Left ventricle myocardium inferior (tissue), 1 donor: ENCODE data around the gene TECTB. TPM values are rescaled to one million over a fixed set of nuclear protein-coding genes. Genes with fewer than 3 reads are reported as not detected.

ENCODE experiments used
- DNase-seq: peaks from one replicate; pipeline ENCODE4 v3.0.0-alpha.2; 2020
- H3K27ac ChIP-seq: fragments of 200-600 bp; replicated peaks from 2 replicates; pipeline ENCODE4 v1.8.0; 2021
- H3K27me3 ChIP-seq: fragments of 200-600 bp; 2 replicates; pipeline ENCODE4 v1.8.0; 2021; ENCODE audit warnings: low read depth
- H3K36me3 ChIP-seq: fragments of 200-600 bp; 2 replicates; pipeline ENCODE4 v1.8.0; 2021
- H3K4me1 ChIP-seq: fragments of 200-600 bp; 2 replicates; pipeline ENCODE4 v1.8.0; 2021
- H3K4me3 ChIP-seq: fragments of 200-600 bp; 2 replicates; pipeline ENCODE4 v1.8.0; 2021; ENCODE audit warnings: mild to moderate bottlenecking, moderate library complexity
- H3K9me3 ChIP-seq: fragments of 200-600 bp; replicated peaks from 2 replicates; pipeline ENCODE4 v1.8.0; 2021
- intact Hi-C: fragments of 100-400 bp; cut with micrococcal nuclease; formaldehyde crosslinking; loops from one replicate; pipeline ENCODE4 v1.11.0; 2022
- long read RNA-seq: library from polyadenylated mRNA; unstranded; transcript quantifications from one replicate; pipeline ENCODE4 v2.0.0, GENCODE V29; 2021
- total RNA-seq: library from RNA; stranded (reverse); fragmentation: NEBNext Ultra II Directional; extraction: Animal tissue kit (Norgen Biotek cat#: 25700); gene quantifications from one replicate; pipeline ENCODE4 v1.2.1, GENCODE V29; 2021
- TF ChIP-seq, protein P1 (sequence below): fragments of 200-600 bp; IDR thresholded peaks from 2 replicates; pipeline ENCODE4 v1.8.0; 2021; ENCODE audit warnings: antibody characterized with exemption, mild to moderate bottlenecking, borderline replicate concordance
- donor health status: DM: no; HTN: yes; CAD: no; lungs with severe emphysema.

The TECTB gene
- total RNA-seq = not detected
- long read RNA-seq = 0 reads

DNA sequence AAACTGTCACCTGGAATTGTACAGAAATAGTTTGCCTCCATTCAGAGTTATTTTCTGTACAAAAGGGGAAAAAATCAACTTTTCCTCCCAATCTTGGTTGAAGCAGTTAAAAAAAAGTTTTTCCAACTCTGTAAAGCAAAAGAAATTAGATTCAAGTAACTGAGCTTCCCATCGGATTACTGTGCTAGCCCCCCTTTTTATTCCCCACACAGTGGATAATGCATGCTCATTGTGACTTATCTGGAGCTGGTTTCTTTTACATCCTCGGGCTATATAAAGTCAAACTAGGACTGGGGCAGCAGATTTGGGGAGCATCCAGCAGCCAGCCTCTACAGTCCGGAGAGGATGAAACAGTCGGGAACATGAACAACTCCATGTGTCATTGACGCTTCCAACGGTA lies at the start of gene TECTB:
TSS of gene TECTB (plus strand) at position 301 of the 400 bp plus-strand sequence. CDS start 335 bp downstream, outside the sequence.
- Histone ChIP-seq H3K36me3 (no peaks in the 10 kb centered on the region), H3K9me3 (no peaks in the 10 kb centered on the region), H3K4me3 (no peak within 1 kb of the TSS), H3K4me1 (peaks cover 14% of the 10 kb centered on the region), H3K27me3 (no peaks in the 10 kb centered on the region), H3K27ac (no peak within 1 kb of the TSS)
- TF ChIP-seq, protein P1, sequence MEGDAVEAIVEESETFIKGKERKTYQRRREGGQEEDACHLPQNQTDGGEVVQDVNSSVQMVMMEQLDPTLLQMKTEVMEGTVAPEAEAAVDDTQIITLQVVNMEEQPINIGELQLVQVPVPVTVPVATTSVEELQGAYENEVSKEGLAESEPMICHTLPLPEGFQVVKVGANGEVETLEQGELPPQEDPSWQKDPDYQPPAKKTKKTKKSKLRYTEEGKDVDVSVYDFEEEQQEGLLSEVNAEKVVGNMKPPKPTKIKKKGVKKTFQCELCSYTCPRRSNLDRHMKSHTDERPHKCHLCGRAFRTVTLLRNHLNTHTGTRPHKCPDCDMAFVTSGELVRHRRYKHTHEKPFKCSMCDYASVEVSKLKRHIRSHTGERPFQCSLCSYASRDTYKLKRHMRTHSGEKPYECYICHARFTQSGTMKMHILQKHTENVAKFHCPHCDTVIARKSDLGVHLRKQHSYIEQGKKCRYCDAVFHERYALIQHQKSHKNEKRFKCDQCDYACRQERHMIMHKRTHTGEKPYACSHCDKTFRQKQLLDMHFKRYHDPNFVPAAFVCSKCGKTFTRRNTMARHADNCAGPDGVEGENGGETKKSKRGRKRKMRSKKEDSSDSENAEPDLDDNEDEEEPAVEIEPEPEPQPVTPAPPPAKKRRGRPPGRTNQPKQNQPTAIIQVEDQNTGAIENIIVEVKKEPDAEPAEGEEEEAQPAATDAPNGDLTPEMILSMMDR = no peak
- no peak for DNase-seq
- intact Hi-C loops = no loop called here

DNA sequence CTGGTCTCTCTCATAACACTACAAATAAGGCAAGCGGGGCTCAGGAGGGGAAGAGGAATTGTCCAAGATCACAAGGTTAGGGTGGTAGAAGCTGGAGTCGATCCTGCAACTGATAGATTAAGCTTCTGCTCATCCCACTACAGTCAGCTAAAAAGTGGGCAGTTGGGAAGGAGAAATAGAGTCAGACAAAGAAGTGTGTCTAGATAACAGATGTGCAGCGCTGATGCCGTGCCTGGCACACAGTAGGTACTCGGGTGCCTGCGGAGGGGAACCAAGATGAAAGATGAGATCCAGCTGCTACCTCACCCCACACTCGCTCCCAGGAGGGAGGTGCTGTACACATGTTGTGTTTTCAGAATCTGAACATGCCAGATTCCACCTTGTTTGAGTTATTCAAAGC lies 48.1 kb upstream of the TECTB start:
- TF ChIP-seq, protein P1 = no peak
- peaks cover 2% of the 10 kb centered on the region for H3K27me3 ChIP-seq
- peaks cover 31% of the 10 kb centered on the region for H3K9me3 ChIP-seq
- no peaks in the 10 kb centered on the region for H3K36me3 ChIP-seq
- intact Hi-C loops = no loop called here
- no peak overlapping the region for H3K4me3 ChIP-seq
- no peak for DNase-seq
- no peaks in the 10 kb centered on the region for H3K4me1 ChIP-seq
- H3K27ac ChIP-seq = no peak overlapping the region

DNA sequence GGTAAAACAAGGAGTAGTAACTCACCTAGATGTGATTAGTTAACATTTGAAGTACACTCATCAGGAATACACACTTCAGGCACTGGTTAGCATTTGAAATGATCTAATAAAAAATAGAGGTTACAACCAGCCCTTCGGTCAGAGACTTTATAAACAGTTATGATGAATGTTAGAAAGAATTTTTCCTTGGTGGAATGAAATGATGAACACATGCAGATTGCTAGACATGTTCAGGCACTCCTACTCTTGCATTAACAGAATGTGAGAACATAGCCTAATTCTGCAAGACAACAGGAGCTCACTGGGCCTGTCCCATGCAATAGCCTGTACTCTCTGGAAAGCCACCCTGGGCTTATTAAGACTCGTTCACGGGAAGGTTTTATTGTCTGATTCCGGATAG lies 47.3 kb upstream of the TECTB start:
- Histone ChIP-seq H3K36me3 (no peaks in the 10 kb centered on the region), H3K4me1 (no peaks in the 10 kb centered on the region), H3K4me3 (no peak overlapping the region), H3K27me3 (peaks cover 6% of the 10 kb centered on the region), H3K9me3 (peaks cover 39% of the 10 kb centered on the region), H3K27ac (no peak overlapping the region)
- TF ChIP-seq, protein P1 = no peak
- no peak for DNase-seq
- intact Hi-C loops = no loop called here

DNA sequence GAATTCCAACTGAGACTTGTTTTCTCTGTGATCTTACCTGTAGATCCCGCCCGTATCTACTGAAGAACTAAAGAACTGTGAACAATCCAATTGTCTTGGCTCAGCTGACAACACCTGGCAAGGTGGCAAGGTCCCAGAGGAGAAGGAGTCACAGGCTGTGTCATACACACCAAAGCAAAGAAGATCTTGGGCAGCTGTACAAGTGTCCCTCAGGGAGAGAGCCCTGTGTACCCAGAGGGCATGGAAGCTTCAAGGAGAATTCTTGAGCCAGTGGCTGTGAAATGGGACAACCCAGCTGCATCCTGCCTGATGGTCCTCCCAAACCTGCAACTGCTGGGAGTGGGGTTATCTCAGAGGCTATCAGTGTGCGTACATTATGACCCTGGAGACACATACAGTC lies 46.7 kb upstream of the TECTB start:
- Histone ChIP-seq H3K36me3 (no peaks in the 10 kb centered on the region), H3K27me3 (peaks cover 6% of the 10 kb centered on the region), H3K4me1 (no peaks in the 10 kb centered on the region), H3K4me3 (no peak overlapping the region), H3K27ac (no peak overlapping the region), H3K9me3 (peaks cover 41% of the 10 kb centered on the region)
- TF ChIP-seq, protein P1 = no peak
- intact Hi-C loops = no loop called here
- no peak for DNase-seq

DNA sequence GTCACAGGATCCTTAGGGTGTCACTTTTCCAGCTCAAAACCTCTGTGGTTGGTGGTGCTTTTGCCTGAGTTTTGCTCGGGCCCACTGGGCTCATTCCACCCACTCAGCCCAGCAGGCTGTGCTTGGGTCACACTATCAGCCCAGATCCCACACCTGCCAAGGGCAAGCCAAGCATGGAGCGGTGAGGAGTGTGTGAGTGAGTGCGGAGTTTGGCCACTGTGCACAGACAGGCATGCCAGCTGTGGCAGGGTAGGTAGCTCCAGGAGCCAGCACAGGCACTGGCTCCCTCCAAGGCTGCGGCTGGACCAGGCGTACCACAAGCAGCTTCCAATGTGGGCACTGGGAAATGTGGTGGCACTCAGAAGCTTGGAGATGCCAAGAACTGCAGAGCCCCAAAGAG lies 43.9 kb upstream of the TECTB start:
- H3K4me3 ChIP-seq = no peak overlapping the region
- no peaks in the 10 kb centered on the region for H3K4me1 ChIP-seq
- H3K9me3 ChIP-seq = peaks cover 41% of the 10 kb centered on the region
- no peak for DNase-seq
- intact Hi-C loops = no loop called here
- H3K27me3 ChIP-seq = peaks cover 6% of the 10 kb centered on the region
- no peaks in the 10 kb centered on the region for H3K36me3 ChIP-seq
- H3K27ac ChIP-seq = no peak overlapping the region
- TF ChIP-seq, protein P1 = no peak

DNA sequence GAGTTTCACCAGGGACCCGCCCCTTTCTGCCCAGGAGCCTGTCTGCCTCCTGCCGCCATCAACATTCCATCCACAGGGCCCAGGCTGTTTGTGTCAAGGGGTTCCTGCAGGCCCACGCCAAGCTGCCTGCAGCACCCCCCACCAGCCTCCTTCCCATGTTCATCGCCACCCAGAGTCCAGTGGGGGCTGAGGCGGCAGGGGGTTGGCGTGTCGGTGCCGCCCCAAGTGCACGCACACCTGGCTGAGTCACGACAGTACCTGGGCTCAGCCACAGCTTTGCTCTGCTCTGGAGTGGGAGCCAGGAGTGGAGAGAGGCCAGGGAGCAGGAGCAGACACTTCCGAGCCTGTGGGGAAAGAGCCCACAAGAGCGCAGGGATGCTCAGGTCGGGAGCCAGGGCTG lies 42.8 kb upstream of the TECTB start:
- H3K4me1 ChIP-seq = no peaks in the 10 kb centered on the region
- no peak for DNase-seq
- H3K4me3 ChIP-seq = no peak overlapping the region
- peaks cover 6% of the 10 kb centered on the region for H3K27me3 ChIP-seq
- intact Hi-C loops = no loop called here
- H3K9me3 ChIP-seq = peaks cover 41% of the 10 kb centered on the region
- H3K36me3 ChIP-seq = no peaks in the 10 kb centered on the region
- no peak overlapping the region for H3K27ac ChIP-seq
- TF ChIP-seq, protein P1 = no peak
